Effector memory CD4-positive, alpha-beta T cell (primary cell): ENCODE results near the gene KCNH2.
A peak's percentile ranks its signal among the peaks of the same experiment; 100 is the strongest.

Experiments
- DNase-seq, 3 donors: peaks; one replicate each; pipeline ENCODE4 v3.0.0-alpha.2; 2020
- H3K27ac ChIP-seq: 2 replicates; pipeline ENCODE4 v1.7.0; 2013; ENCODE audit warnings: mild to moderate bottlenecking, low read length, moderate library complexity; ENCODE audit not compliant: insufficient read depth, poor library complexity, severe bottlenecking
- H3K27me3 ChIP-seq: replicated peaks from 2 replicates; pipeline ENCODE4 v1.7.0; 2013; ENCODE audit warnings: mild to moderate bottlenecking, low read length; ENCODE audit not compliant: insufficient read depth, control insufficient read depth, poor library complexity, severe bottlenecking
- H3K36me3 ChIP-seq: 2 replicates; pipeline ENCODE4 v1.7.0; 2013; ENCODE audit warnings: mild to moderate bottlenecking, low read length, moderate library complexity; ENCODE audit not compliant: control insufficient read depth, insufficient read depth
- H3K4me1 ChIP-seq: 2 replicates; pipeline ENCODE4 v1.7.0; 2013; ENCODE audit warnings: low read length, mild to moderate bottlenecking; ENCODE audit not compliant: control insufficient read depth, insufficient read depth, poor library complexity, severe bottlenecking
- H3K4me3 ChIP-seq: 2 replicates; pipeline ENCODE4 v1.7.0; 2013; ENCODE audit warnings: low read length, low read depth, mild to moderate bottlenecking; ENCODE audit not compliant: insufficient read depth, poor library complexity, severe bottlenecking
- H3K9me3 ChIP-seq: 2 replicates; pipeline ENCODE4 v1.7.0; 2013; ENCODE audit warnings: mild to moderate bottlenecking, low read length, moderate library complexity; ENCODE audit not compliant: control insufficient read depth

Gene KCNH2

DNA sequence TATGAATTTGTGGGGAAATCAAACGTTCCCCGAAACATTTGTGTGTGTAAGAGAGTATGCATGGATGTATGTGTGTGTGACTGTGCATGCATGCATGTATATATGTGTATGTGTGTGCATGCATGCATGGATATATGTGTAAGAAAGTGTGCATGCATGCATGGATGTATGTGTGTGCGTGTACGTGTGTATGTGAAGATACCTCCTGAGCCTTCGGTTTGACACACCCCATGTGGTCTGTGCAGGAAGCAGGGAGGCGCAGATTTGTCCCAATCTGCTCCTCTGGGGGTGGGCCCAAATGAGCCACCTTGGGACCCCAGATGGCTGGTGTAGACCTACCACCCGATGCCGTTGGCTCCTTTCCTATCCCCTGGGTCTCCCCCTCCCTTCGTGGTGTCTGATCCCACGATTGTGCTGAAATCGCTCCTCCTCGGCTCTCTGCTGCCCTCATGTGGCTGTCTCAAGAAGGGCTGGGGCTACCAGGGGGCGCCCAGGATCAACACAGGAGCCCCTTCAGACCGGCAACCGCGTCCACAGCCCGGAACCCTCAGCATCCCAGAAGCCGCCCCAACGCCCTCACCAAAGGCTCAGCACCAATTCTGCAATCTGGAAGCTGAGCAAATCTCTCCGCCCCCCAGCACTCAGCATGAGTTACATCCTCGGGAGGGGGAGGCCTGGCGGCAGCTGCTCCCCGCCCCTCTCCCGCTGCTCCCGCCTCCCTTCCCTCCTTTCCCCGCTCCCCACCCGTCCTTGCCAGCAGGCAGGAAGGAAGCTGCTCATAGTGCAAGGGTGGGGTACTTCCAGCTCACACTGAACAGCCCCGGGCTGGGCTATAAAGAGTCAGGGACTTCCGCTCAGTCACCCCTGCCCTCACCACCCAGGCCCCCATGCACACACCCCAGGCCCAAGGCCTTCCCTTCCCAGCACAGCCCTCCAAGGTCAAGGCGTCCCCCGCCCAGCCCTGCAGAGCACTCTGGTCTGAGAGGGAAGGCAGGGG is 10.4 kb upstream of the KCNH2 start:
- Histone ChIP-seq H3K4me3 (peak overlapping the region; percentile 30), H3K9me3 (peaks cover 10% of the 10 kb centered on the region), H3K27me3 (no peaks in the 10 kb centered on the region), H3K27ac (peak overlapping the region; percentile 22), H3K4me1 (peaks cover 25% of the 10 kb centered on the region), H3K36me3 (no peaks in the 10 kb centered on the region)
- peak; percentile 43 to 58 (median 49) for DNase-seq

DNA sequence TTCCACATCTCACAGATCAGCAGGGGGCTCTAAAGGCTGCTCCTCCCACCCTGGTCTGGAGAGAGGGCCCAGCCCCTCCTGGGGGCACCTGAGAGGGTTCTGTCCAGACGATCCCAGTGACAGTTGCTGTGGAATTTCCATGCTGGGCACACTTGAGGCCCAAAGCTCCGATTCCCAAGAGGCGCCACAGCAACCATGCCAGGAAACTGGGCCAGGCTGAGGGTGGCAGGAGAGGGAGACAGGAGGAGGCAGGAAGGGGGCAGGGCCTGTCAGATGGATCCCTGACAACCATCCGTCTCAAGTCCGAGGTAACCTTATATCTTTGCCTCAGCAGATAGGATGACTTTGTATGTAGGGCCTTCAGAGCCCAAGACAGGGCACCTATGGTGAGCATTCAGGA is 8.4 kb upstream of the KCNH2 start:
- no peak for DNase-seq
- no peak overlapping the region for H3K4me3 ChIP-seq
- H3K36me3 ChIP-seq: no peaks in the 10 kb centered on the region
- no peaks in the 10 kb centered on the region for H3K27me3 ChIP-seq
- H3K9me3 ChIP-seq: peaks cover 10% of the 10 kb centered on the region
- H3K27ac ChIP-seq: no peak overlapping the region
- H3K4me1 ChIP-seq: peaks cover 25% of the 10 kb centered on the region

DNA sequence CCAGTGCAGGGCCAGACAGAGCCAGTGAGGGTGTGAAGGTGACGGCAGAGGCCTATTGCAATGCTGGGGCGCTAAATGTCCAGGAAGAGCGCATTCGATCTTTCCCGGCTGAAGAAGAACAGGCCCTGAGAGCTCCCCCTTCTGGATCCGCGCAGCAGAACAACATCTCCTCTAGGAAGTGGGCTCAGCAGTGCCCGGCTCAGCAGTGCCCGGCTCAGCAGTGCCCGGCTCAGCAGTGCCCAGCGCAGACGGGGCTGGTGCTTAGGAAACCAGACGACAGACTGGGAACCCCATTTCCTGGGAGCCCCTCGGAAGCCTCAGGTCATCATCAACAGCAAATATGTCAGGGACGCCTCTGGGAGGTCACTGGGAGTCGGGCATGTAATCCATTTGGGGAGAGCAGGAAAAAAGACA is 8.0 kb upstream of the KCNH2 start:
- Histone ChIP-seq H3K27ac (no peak overlapping the region), H3K27me3 (no peaks in the 10 kb centered on the region), H3K9me3 (peaks cover 10% of the 10 kb centered on the region), H3K4me3 (no peak overlapping the region), H3K36me3 (no peaks in the 10 kb centered on the region), H3K4me1 (peaks cover 25% of the 10 kb centered on the region)
- DNase-seq: no peak

DNA sequence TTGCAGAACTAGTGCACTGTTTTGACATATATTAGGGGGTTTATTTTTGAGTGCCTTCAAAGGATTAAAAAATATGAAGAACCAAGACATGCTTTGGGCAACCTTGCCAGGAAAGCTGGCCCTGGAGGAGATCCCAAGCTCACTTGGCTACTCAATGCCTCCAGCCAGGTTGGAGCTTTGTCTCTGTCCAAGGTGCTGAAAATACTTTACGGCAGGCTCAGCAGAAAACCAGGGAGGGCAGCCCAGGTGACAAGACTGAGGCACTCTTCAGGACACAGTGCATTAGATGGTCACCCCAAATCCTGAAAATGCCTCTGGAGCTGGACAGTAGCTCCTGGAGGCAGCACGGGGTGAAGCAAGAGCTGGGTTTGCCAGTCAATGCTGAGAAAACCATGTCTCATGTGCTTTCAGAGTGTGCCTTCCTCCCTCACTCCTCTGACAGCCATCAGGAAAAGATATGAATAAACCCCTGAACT is 5.8 kb upstream of the KCNH2 start:
- Histone ChIP-seq H3K27ac (no peak overlapping the region), H3K4me1 (peaks cover 26% of the 10 kb centered on the region), H3K27me3 (no peaks in the 10 kb centered on the region), H3K36me3 (no peaks in the 10 kb centered on the region), H3K4me3 (no peak overlapping the region), H3K9me3 (no peaks in the 10 kb centered on the region)
- DNase-seq: no peak

DNA sequence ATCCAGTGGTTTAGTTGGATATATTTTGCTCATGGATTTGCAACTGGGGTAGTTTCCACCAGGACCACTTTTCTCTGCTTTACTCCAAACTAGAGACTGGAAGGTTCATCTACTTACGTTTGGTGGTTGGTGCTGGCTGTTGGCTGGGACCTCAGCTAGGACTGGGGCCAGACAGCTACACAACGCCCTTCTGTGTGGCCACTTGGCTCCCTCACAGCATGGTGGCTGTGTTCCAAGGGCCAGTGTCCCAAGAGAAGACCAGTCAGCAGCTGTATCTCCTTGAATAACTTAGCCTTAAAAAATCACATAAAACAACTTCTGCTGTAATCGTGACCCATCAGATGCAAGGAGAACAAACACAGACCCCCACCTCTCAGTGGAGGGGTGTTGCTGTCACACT is 4.2 kb upstream of the KCNH2 start:
- no peak for DNase-seq
- Histone ChIP-seq H3K9me3 (no peaks in the 10 kb centered on the region), H3K4me1 (peaks cover 20% of the 10 kb centered on the region), H3K4me3 (no peak overlapping the region), H3K27me3 (no peaks in the 10 kb centered on the region), H3K27ac (no peak overlapping the region), H3K36me3 (no peaks in the 10 kb centered on the region)

DNA sequence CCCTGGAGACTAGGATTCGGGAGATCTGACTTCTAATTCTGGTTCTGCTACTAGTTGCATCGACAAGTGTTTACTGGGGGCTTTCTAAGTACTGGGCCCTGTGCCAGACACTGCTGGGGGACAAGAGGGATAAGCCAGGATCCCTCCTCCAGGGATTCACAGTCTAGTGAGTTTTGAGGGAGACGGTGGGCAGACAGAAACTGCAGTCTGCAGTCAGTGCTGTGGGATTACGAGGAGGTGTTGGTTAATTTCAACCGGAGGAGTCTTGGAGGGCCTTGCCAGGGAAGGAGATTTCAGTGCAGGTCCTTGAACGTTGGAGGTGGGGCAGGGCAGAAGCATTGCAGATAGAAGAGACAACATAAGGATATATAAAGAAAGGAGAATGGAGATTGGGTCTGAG is 3.5 kb upstream of the KCNH2 start:
- Histone ChIP-seq H3K9me3 (no peaks in the 10 kb centered on the region), H3K36me3 (no peaks in the 10 kb centered on the region), H3K4me1 (peaks cover 26% of the 10 kb centered on the region), H3K27ac (no peak overlapping the region), H3K27me3 (peaks cover 6% of the 10 kb centered on the region), H3K4me3 (no peak overlapping the region)
- DNase-seq: no peak

DNA sequence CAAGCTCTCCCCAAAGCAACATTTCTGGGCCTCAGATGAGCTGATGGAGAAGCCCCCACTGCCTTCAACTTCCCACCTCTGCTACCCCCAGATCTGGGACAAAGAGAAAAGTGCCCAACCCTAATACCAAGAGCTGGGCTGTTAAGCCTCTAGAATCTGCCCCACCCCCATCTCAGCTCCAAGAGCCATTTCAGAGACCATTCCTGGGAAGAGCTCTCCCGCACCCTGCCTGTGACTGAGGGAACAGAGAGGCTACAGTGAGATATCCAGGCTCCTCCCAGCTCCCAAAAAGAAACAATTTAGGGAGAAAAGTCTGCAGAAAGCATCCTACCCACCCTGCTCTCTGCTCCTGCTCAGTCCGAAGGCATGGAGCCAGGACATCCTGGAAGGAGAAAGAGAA is 2.5 kb upstream of the KCNH2 start:
- H3K4me1 ChIP-seq: peaks cover 29% of the 10 kb centered on the region
- no peak overlapping the region for H3K4me3 ChIP-seq

DNA sequence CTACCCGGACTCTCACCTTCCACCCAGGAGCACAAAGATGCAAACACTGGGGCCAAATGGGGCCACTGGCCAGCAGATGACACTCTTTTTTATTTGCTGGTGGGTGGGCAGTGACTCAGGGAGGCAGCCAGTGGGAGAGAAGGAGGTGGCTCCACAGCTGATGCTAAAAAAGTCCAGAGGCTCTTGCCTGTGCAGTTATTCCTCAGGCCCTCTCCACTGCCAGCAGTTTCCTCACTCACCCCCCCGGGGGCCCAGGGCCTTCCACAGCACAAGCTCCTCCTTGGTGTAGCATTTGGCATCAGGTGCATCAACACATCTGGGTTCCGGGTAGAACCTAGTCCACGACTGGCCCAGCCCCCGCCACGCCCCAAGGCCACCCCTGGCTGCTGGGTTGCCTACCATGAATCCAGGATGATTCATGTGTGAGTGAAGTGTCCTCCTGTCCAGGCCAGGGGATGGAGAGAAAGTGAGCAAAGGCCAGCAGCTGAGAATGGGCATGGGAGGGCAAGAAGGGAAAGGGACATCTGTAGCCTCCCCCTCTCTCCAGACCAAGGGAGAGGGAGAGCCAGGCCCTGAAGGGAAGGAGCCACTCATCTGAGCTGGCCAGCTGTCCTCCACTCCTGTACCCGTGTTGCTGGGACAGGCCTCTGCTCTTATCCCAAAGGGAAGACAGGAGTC is 1.7 kb upstream of the KCNH2 start:
- Histone ChIP-seq H3K27ac (no peak overlapping the region), H3K9me3 (no peaks in the 10 kb centered on the region), H3K4me3 (no peak overlapping the region), H3K36me3 (no peaks in the 10 kb centered on the region), H3K27me3 (peaks cover 16% of the 10 kb centered on the region), H3K4me1 (peaks cover 35% of the 10 kb centered on the region)
- DNase-seq: no peak

More for the DNA sequence above, 2.5 kb upstream of the KCNH2 start:
- Histone ChIP-seq H3K27me3 (peaks cover 15% of the 10 kb centered on the region), H3K9me3 (no peaks in the 10 kb centered on the region), H3K36me3 (no peaks in the 10 kb centered on the region), H3K27ac (no peak overlapping the region)
- no peak for DNase-seq

DNA sequence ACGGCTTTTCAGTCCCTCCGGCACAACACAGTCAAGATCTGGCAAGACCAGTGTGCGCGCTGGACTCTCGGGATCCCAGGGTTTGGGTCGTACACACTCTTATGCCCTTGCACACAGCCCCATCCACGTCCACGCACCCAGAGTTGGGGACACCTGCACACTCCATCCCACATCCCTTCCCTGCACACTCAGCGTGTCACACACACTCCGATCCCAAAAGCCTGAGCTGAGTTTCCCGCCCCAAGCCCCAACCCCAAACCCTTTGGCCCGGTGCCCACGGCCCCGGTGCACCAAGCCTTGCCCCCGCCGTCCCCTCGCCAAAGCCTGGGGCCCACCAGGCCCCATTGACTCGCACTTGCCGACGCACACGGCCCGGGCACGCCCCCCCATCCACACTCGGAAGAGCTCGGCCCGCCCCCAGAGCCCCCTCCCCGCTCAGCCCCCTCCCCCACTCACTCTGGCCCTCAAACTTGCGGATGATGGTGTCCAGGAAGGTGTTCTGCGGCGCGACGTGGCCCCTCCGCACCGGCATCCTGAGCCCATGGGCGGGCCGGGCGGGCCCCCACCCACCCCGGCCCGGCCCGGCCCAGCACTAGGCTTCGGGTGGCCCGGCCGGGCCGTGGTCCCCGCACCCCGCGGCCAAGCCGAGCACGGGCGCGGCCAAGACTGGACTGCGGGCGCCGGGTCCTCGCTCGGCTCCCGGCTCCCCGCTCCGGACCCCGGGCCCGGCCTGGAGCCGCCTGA is 567 bp downstream of the KCNH2 start:
- Histone ChIP-seq H3K9me3 (no peaks in the 10 kb centered on the region), H3K27ac (no peak overlapping the region), H3K4me3 (peak overlapping the region; percentile 2), H3K36me3 (no peaks in the 10 kb centered on the region), H3K4me1 (peaks cover 46% of the 10 kb centered on the region), H3K27me3 (peaks cover 16% of the 10 kb centered on the region)
- DNase-seq: no peak
